Suppressor macrophage treated with lipopolysaccharide for 1 hour (primary cell): ENCODE data around the gene CGB2.

Experiments used
- DNase-seq, 3 donors: peaks; one replicate each; pipeline ENCODE4 v3.0.0-alpha.2; 2020 to 2022

The CGB2 gene

GRCh38 chr19:49070416-49070815 lies 38.7 kb downstream of the CGB2 start:
- DNase-seq, result no peak

- DNase-seq, result peak in 1 of 3 donors; percentile 41
These were observed 40.3 kb downstream of the CGB2 start for GRCh38 chr19:49071860-49072547.

GRCh38 chr19:49073514-49074378 lies 42.1 kb downstream of the CGB2 start:
- DNase-seq, result peak; percentile 37 to 53 (median 43)

- peak; percentile 44 to 61 (median 58) for DNase-seq
These were observed 43.2 kb downstream of the CGB2 start for GRCh38 chr19:49074869-49075268.

GRCh38 chr19:49080392-49080791 lies 48.7 kb downstream of the CGB2 start:
- no peak for DNase-seq

- no peak for DNase-seq
These were observed 49.6 kb downstream of the CGB2 start for GRCh38 chr19:49081273-49081672.
